B cell (primary cell): ENCODE measurements around the gene SLC2A3. TPM values are rescaled to one million over a fixed set of nuclear protein-coding genes. Genes with fewer than 3 reads are reported as not detected.
"Not testable (repeated sequence)": the region's sequence is repeated elsewhere in the genome, so short reads cannot be mapped to it uniquely, and the experiment has no call there.

Experiments used
- ATAC-seq: fragments of 200-7000 bp; cut with Tn5 transposase; one replicate; pipeline ENCODE4 v1.10.0; 2021; ENCODE audit warnings: low read depth, mild to moderate bottlenecking, moderate number of reproducible peaks, moderate library complexity
- CTCF ChIA-PET: fragments of 350-600 bp; sonication (Branson Sonifier 250); formaldehyde crosslinking; loops from one replicate; lab custom pipeline; 2021; ENCODE audit warnings: antibody characterized with exemption, inconsistent platforms; lab: Charles Lee
- POLR2A ChIA-PET: fragments of 350-600 bp; sonication (Branson Sonifier 250); formaldehyde crosslinking; loops from one replicate; lab custom pipeline; 2021; ENCODE audit warnings: antibody characterized with exemption; lab: Charles Lee
- DNase-seq: peaks from one replicate; pipeline ENCODE4 v3.0.0; 2013
- H2AFZ ChIP-seq: 2 replicates; pipeline ENCODE4 v1.6.1; 2012; ENCODE audit warnings: mild to moderate bottlenecking, low read depth, low read length; ENCODE audit not compliant: insufficient read depth, poor library complexity, severe bottlenecking
- H3K27ac ChIP-seq, 2 donors: 1 replicate in 1 of 2; 2 replicates in 1 of 2; pipeline ENCODE4 v1.5.1; 2012 to 2013; ENCODE audit warnings: low read length in 2 of 2, mild to moderate bottlenecking in 2 of 2, moderate library complexity in 1 of 2
- H3K27me3 ChIP-seq, 4 experiments: fragments of 200-600 bp in 1 of 4; sonication (generic) in 1 of 4; replicated peaks in 1 of 4; 1 replicate in 2 of 4; 2 replicates in 2 of 4; pipeline versions ENCODE4 v1.6.1 to v1.7.0; 2013 to 2016; ENCODE audit warnings: low read length in 3 of 4, mild to moderate bottlenecking in 2 of 4, mixed read lengths in 1 of 4, moderate library complexity in 1 of 4; ENCODE audit not compliant: insufficient read depth in 4 of 4, control insufficient read depth in 3 of 4; ENCODE audit errors: control extremely low read depth in 1 of 4
- H3K36me3 ChIP-seq, 2 experiments: replicated peaks in 1 of 2; 1 replicate in 1 of 2; 2 replicates in 1 of 2; pipeline versions ENCODE4 v1.6.1 to v1.7.1; 2013; ENCODE audit warnings: low read length in 1 of 2; ENCODE audit not compliant: insufficient read depth in 2 of 2, control insufficient read depth in 1 of 2; ENCODE audit errors: control extremely low read depth in 1 of 2, extremely low read depth in 1 of 2
- H3K4me1 ChIP-seq, 2 donors: fragments of 200-600 bp in 1 of 2; sonication (generic) in 1 of 2; 1 replicate in 1 of 2; 2 replicates in 1 of 2; pipeline versions ENCODE4 v1.5.1 to v1.6.1; 2013 to 2017; ENCODE audit warnings: low read length in 2 of 2; ENCODE audit not compliant: control insufficient read depth in 2 of 2, insufficient read depth in 2 of 2
- H3K4me2 ChIP-seq: replicated peaks from 2 replicates; pipeline ENCODE3; 2012; ENCODE audit warnings: mild to moderate bottlenecking, low read depth, low read length; ENCODE audit not compliant: poor library complexity, severe bottlenecking
- H3K4me3 ChIP-seq, 5 experiments: fragments of 200-600 bp in 1 of 5; sonication (generic) in 1 of 5; 1 replicate in 3 of 5; 2 replicates in 2 of 5; pipeline versions ENCODE4 v1.5.1 to v1.7.0; 2011 to 2016; ENCODE audit warnings: low read length in 4 of 5, mild to moderate bottlenecking in 4 of 5, low read depth in 2 of 5, control low read depth in 1 of 5, moderate library complexity in 1 of 5; ENCODE audit not compliant: insufficient read depth in 1 of 5; ENCODE audit errors: control extremely low read depth in 1 of 5, extremely low read depth in 1 of 5
- H3K79me2 ChIP-seq: fragments of 200-600 bp; sonication (generic); one replicate; pipeline ENCODE4 v1.6.0; 2016; ENCODE audit warnings: low read length; ENCODE audit not compliant: control insufficient read depth, insufficient read depth
- H3K9ac ChIP-seq: fragments of 200-600 bp; sonication (generic); 2 replicates; pipeline ENCODE4 v1.6.1; 2017; ENCODE audit warnings: mild to moderate bottlenecking, low read length, moderate library complexity
- H3K9me3 ChIP-seq, 3 donors: one replicate each; pipeline versions ENCODE4 v1.6.1 to v1.7.1; 2013; ENCODE audit warnings: low read length in 2 of 3; ENCODE audit not compliant: control insufficient read depth in 2 of 3, insufficient read depth in 1 of 3; ENCODE audit errors: control extremely low read depth in 1 of 3
- H4K20me1 ChIP-seq: 2 replicates; pipeline ENCODE4 v1.6.0; 2012; ENCODE audit warnings: mild to moderate bottlenecking, low read length; ENCODE audit not compliant: insufficient read depth, control insufficient read depth, poor library complexity, severe bottlenecking
- H3K27ac Mint-ChIP-seq: one replicate; pipeline ENCODE4 v1.8.0; 2021; ENCODE audit warnings: mixed read lengths
- H3K27me3 Mint-ChIP-seq: one replicate; pipeline ENCODE4 v1.8.0; 2021; ENCODE audit warnings: mixed read lengths
- H3K4me1 Mint-ChIP-seq: one replicate; pipeline ENCODE4 v1.8.0; 2021; ENCODE audit warnings: mixed read lengths
- H3K4me3 Mint-ChIP-seq: one replicate; pipeline ENCODE4 v1.8.0; 2021; ENCODE audit warnings: mixed read lengths
- H3K9me3 Mint-ChIP-seq: one replicate; pipeline ENCODE4 v1.8.0; 2022; ENCODE audit warnings: mixed read lengths; ENCODE audit not compliant: insufficient read depth
- CTCF ChIP-seq: fragments of 200-600 bp; IDR thresholded peaks from one replicate; pipeline ENCODE4 v1.8.0; 2022; ENCODE audit warnings: antibody characterized with exemption, mild to moderate bottlenecking
- EZH2 ChIP-seq: IDR thresholded peaks from 2 replicates; pipeline ENCODE4 v1.6.1; 2012; ENCODE audit warnings: borderline replicate concordance, low read depth, mild to moderate bottlenecking, moderate library complexity, low read length; ENCODE audit not compliant: insufficient read depth, poor library complexity, severe bottlenecking
- WGBS: methylation state at CpG from one replicate; pipeline ENCODE4 v1.1.5; 2013; ENCODE audit warnings: missing lambda C conversion rate; ENCODE audit not compliant: insufficient coverage; 5-methylcytosine and 5-hydroxymethylcytosine counted together
- intact Hi-C: fragments of 100-400 bp; cut with micrococcal nuclease; formaldehyde crosslinking; loops from one replicate; pipeline ENCODE4 v1.10.0; 2022
- polyA plus RNA-seq: library from polyadenylated mRNA; depleted of rRNA; stranded (reverse); fragments of >200 nt; gene quantifications from 2 replicates; pipeline ENCODE4 v1.2.3, GENCODE V29; 2012
- total RNA-seq, 2 donors: library from RNA; stranded (reverse); fragments of 120-200 nt in 1 of 2; gene quantifications; 1 replicate in 1 of 2; 2 replicates in 1 of 2; pipeline versions ENCODE4 v1.2.3 to v1.2.4, GENCODE V29; 2013 to 2022

Gene SLC2A3
- total and polyA plus RNA-seq, 2 donors (not counting 1 experiment from before 2014, with no cell fraction given) = 215 to 284 TPM

GRCh38 chr12:7948589-7949260, 12.7 kb upstream of the SLC2A3 start:
- no CpG with 5 or more reads among the region's 2 CpGs for WGBS
- H3K4me2 ChIP-seq = peak overlapping the region; percentile 54
- H4K20me1 ChIP-seq = no peaks in the 10 kb centered on the region
- H3K4me1 ChIP-seq = peaks cover 11 to 12% of the 10 kb centered on the region in 2 donors
- POLR2A ChIA-PET = interaction anchor here (0.8 to 0.9 kb wide), 2 partner anchors 12 kb away, joined by 4 read pairs; no protein-coding TSS in a partner anchor
- H3K9me3 Mint-ChIP-seq = no peaks in the 10 kb centered on the region
- H3K79me2 ChIP-seq = no peaks in the 10 kb centered on the region
- CTCF ChIA-PET = interaction anchor here (1.4 kb wide), 2 partner anchors 12 to 15 kb away, joined by 5 to 6 read pairs; no protein-coding TSS in a partner anchor
- H3K9ac ChIP-seq = no peak overlapping the region
- H3K9me3 ChIP-seq = no peaks in the 10 kb centered on the region
- no peak for TF ChIP-seq CTCF
- TF ChIP-seq EZH2 = no peak
- intact Hi-C loops = no loop called here
- H3K27me3 Mint-ChIP-seq = no peaks in the 10 kb centered on the region
- H3K27ac ChIP-seq = no peak overlapping the region
- DNase-seq = no peak
- H3K4me3 Mint-ChIP-seq = peak overlapping the region; percentile 4
- H3K27me3 ChIP-seq = no peaks in the 10 kb centered on the region
- no peak overlapping the region for H2AFZ ChIP-seq
- peak; percentile 28 for ATAC-seq
- no peaks in the 10 kb centered on the region for H3K36me3 ChIP-seq
- no peak overlapping the region for H3K4me3 ChIP-seq
- peak overlapping the region; percentile 42 for H3K27ac Mint-ChIP-seq
- peaks cover 8% of the 10 kb centered on the region for H3K4me1 Mint-ChIP-seq

GRCh38 chr12:7947011-7947410, 11.0 kb upstream of the SLC2A3 start:
- Mint-ChIP-seq H3K9me3 (no peaks in the 10 kb centered on the region), H3K4me1 (peaks cover 8% of the 10 kb centered on the region), H3K27me3 (no peaks in the 10 kb centered on the region), H3K4me3 (no peak overlapping the region), H3K27ac (no peak overlapping the region)
- Histone ChIP-seq H3K27me3 (no peaks in the 10 kb centered on the region), H3K79me2 (no peaks in the 10 kb centered on the region), H3K4me3 (no peak overlapping the region), H3K27ac (no peak overlapping the region), H4K20me1 (no peaks in the 10 kb centered on the region), H2AFZ (no peak overlapping the region), H3K36me3 (no peaks in the 10 kb centered on the region), H3K4me1 (peaks cover 11 to 12% of the 10 kb centered on the region in 2 donors), H3K9me3 (no peaks in the 10 kb centered on the region), H3K9ac (no peak overlapping the region), H3K4me2 (no peak overlapping the region)
- TF ChIP-seq CTCF (no peak), EZH2 (no peak)
- no CpG with 5 or more reads among the region's 2 CpGs for WGBS
- intact Hi-C loops = no loop called here
- ChIA-PET POLR2A (no interaction called here), CTCF (no interaction called here)
- ATAC-seq (no peak), DNase-seq (no peak)

GRCh38 chr12:7944760-7945159, 8.8 kb upstream of the SLC2A3 start:
- H3K4me3 Mint-ChIP-seq, H3K9me3 ChIP-seq, H3K9me3 Mint-ChIP-seq, H3K27me3 ChIP-seq, H2AFZ ChIP-seq, H3K4me2 ChIP-seq, POLR2A ChIA-PET, H3K79me2 ChIP-seq, H3K27ac ChIP-seq, H3K27me3 Mint-ChIP-seq, DNase-seq, H3K4me1 Mint-ChIP-seq, H3K9ac ChIP-seq, intact Hi-C loops, H3K4me3 ChIP-seq, H4K20me1 ChIP-seq, H3K27ac Mint-ChIP-seq, ATAC-seq, H3K36me3 ChIP-seq: not testable (repeated sequence)
- CTCF ChIA-PET = interaction anchor here (1.9 kb wide), 1 partner anchor 15 kb away, joined by 7 read pairs; no protein-coding TSS in a partner anchor
- peaks cover 11 to 12% of the 10 kb centered on the region in 2 donors for H3K4me1 ChIP-seq
- WGBS = 93% methylated on average over 3 of the region's 8 CpGs
